HG03196 (cell line): Measurements from ENCODE around the gene WRAP73.

Source experiments
- ATAC-seq: cut with Tn5 transposase; IDR thresholded peaks from one replicate; pipeline ENCODE4 v1.9.1; 2021; ENCODE audit not compliant: unreplicated experiment

Gene WRAP73

DNA sequence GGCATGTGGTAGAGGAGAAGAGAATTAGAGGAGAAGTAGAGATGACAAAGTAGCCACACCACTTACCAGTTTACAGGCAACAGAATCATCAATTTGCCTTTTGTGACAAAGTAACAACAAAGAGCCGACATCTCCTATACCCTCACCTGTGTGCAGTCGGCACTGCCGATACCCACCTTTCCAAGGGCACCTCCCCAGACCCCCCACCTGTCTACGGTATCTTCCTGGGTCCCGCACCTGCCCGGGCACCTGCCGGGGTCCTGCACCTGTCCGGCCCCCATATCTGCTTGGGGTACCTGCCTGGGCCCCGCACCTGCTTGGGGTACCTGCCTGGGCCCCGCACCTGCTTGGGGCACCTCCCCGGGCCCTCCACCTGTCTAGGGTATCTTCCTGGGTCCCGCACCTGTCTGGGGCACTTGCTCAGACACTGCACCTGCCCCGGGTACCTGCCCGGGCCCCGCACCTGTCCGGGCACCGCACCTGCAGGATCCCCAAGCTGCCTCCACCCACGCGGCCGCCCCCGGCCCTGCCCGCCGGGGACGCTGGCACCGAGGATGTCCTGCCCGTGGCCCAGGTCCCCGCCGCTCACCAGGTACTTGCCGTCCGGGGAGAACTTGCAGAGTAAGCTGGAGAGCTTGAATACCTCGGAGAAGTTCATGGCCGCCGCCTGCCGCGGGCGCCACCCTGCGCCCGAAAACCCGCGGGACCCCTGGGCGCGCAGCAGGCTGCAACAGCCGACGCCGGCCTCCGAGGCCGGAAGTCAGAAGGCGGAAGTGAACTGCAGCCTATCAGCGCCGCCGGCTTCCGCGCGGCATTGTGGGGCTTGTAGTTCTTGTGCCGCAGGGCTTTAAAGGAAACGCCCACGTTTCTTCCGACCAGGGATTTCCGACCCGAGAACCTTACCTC lies at the start of gene WRAP73:
WRAP73 (minus strand) TSS at position 762 of the 906 bp plus-strand sequence; CDS start at position 658, 104 bp downstream.
- ATAC-seq = peak; percentile 76

- ATAC-seq = no peak
Measured at GRCh38 chr1:3699596-3699995, 49.7 kb upstream of the WRAP73 start.

- no peak for ATAC-seq
Measured at GRCh38 chr1:3698660-3699408, 48.9 kb upstream of the WRAP73 start.

- no peak for ATAC-seq
Measured at GRCh38 chr1:3697810-3698209, 47.9 kb upstream of the WRAP73 start.

DNA sequence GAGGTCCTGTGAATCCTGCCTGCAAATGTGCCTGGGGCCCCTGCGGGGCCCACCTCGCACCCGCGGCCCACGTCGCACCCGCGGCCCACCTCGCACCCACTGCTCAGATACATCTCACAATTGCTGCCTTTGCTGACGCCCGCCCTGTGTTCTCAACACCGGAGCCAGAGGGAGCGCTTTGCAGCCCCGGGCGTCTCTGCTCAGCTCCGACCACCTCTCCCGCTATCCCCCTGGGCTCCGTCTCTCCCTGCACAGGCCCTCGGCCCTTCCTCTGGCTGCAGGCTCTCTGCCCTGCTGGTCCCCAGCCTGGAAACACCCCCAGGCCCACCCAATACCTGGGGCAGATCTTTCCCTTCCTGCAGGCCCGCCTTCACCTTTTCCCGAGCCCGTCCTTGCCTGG lies 47.2 kb upstream of the WRAP73 start:
- no peak for ATAC-seq

DNA sequence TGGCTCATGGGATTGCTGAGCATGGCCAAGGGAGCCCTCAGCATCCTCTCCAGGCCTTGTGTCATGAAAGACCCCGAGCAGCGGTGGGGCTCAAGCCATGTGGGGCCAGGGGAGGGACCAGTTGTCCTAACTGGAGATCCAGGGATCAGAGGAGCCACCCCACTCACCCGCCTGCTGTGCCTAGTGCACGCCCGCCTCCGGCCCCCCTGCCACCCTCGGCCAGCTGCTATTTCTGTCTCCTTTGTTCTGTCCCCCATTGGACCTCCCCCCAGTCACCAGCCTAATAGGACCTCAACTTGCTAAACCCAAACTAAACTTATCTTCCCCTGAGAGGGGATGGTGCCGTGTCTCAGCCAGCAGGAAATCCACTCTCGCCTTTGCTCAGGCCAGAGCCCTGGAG lies 46.8 kb upstream of the WRAP73 start:
- ATAC-seq = no peak

- no peak for ATAC-seq
Measured at GRCh38 chr1:3695326-3696217, 45.7 kb upstream of the WRAP73 start.

DNA sequence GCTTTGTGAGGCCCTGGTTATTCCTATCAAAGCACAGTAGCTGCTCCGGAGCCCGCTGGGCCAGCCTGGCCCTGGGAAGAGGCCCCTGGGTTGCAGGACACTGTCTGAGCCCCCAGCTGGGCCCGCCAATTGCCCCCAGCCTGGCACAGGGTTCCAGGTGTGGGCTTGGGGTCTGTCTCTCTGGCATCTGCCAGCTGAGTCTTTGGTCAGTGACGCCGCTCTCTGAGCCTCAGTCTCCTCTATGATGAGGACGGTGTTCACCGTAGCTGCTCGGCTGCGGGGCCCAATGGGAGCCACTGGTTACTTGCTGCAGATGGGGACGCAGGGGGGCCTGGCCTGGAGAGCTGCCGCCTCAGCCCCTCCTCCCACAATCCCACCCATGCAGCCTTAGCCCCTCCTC lies 43.4 kb upstream of the WRAP73 start:
- ATAC-seq = no peak

- ATAC-seq = no peak
Measured at GRCh38 chr1:3692598-3692997, 42.7 kb upstream of the WRAP73 start.

- no peak for ATAC-seq
Measured at GRCh38 chr1:3691421-3692204, 41.7 kb upstream of the WRAP73 start.

DNA sequence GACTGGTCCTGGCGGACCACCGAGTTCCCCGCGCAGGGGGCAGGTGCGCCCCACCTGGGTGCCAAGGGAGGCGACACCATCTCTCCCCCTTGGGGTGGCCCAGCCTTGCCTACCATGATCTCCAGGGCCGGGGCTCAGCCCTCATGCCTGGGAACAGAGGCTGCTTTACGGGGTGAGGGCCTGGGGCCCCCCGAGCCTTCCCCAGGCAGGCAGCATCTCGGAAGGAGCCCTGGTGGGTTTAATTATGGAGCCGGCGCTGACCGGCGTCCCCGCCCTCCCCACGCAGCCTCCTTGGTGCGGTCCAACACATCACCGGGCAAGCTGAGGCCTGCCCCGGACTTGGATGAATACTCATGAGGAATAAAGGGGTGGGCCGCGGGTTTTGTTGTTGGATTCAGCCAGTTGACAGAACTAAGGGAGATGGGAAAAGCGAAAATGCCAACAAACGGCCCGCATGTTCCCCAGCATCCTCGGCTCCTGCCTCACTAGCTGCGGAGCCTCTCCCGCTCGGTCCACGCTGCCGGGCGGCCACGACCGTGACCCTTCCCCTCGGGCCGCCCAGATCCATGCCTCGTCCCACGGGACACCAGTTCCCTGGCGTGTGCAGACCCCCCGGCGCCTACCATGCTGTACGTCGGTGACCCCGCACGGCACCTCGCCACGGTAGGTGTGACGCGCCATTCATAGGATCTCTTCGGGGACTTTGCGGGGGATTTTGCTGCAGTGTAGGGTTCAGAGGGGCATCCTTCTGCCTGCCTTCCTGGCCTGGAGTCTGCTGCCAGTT lies 40.6 kb upstream of the WRAP73 start:
- ATAC-seq = no peak

GRCh38 chr1:3689138-3689750 lies 39.3 kb upstream of the WRAP73 start:
- no peak for ATAC-seq

DNA sequence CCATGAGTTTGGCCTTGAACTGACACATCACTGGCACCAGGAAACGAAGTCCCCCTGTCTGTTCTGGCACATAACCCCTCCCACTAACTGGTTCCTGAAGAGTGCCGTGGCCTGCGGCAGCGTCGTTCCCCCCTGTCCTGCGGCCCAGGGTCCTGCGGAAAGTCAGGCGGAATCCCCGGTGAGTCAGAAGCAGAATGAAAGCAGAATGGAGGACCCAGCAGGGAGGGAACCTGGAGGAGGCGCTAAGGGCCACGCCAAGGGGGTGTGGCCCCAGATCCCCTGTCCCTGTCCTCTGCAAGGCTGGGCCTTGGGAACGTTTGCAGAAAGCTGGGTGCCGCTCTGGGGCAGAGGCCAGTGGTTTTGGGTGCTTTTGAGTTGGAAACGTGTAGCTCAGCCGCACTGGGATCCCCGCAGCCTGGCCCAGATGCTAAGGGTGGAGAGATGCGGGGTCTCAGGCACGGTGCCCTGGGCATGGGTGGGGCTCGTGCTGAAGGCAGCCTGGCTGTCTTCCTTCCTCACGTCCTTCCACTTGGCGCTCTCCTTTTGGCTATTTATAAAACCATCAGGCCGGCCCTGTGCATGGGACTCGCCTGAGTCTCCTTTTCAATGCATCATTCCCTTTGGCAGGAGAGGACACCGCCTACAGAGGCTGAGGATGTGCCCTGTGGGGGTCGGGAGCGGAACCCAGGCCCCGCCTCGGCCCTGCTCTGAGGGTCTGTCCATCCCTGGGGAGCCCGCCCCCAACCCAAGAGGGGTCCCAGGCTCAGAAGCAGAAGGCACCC lies 38.6 kb upstream of the WRAP73 start:
- no peak for ATAC-seq

GRCh38 chr1:3687504-3687903 lies 37.6 kb upstream of the WRAP73 start:
- ATAC-seq = no peak

- ATAC-seq = no peak
Measured at GRCh38 chr1:3685906-3686305, 36.0 kb upstream of the WRAP73 start.

GRCh38 chr1:3685222-3685621 lies 35.3 kb upstream of the WRAP73 start:
- no peak for ATAC-seq

DNA sequence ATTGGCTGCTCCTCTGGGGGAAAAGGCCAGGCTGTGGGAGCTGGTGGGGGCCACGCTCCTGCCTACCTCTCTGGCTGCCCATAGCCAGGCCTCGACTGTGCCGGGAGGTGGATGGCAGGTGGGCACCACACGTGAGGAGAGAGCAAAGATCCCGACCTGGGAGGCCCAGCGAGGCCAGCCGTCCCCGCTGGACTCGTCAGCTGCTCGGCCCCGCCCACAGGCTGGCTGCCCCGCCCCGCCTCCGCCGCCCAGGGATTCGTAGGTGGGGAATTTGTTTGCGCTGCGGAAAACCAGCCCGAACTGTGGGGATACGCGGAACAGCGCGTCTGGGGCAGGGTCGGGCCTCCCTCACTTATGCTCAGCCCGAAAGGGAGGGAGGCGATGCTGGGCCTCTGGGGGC lies 34.1 kb upstream of the WRAP73 start:
- ATAC-seq = no peak

- no peak for ATAC-seq
Measured at GRCh38 chr1:3683197-3683596, 33.3 kb upstream of the WRAP73 start.
